Endothelial cell of umbilical vein (primary cell): ENCODE measurements around the gene TUBGCP2. TPM values are rescaled to one million over a fixed set of nuclear protein-coding genes. Genes with fewer than 3 reads are reported as not detected.

ENCODE experiments used
- BruUV-seq: library from RNA; stranded (reverse); fragments of 400-500 nt; replicated peaks from 2 replicates; lab custom pipeline; 2021; lab: Mats Ljungman, UMichigan
- CTCF ChIA-PET: fragments of 300-600, 350-600 bp; sonication (Branson Sonifier 250); formaldehyde crosslinking; loops from one replicate; lab custom pipeline; 2021; ENCODE audit warnings: antibody characterized with exemption, inconsistent platforms; lab: Charles Lee
- POLR2A ChIA-PET: fragments of 300-600, 350-600 bp; sonication (Branson Sonifier 250); formaldehyde crosslinking; loops from one replicate; lab custom pipeline; 2021; ENCODE audit warnings: antibody characterized with exemption, inconsistent platforms; lab: Charles Lee
- DNase-seq: peaks from one replicate; pipeline ENCODE4 v3.0.0-alpha.2; 2011; ENCODE audit warnings: low read depth, low spot score
- FAIRE-seq: peaks from 2 replicates; lab custom pipeline; 2011; peaks lifted over from hg19 to GRCh38; lab: Jason Lieb, UNC
- H2AFZ ChIP-seq: 2 replicates; pipeline ENCODE4 v1.6.0; 2012; ENCODE audit warnings: low read depth, low read length, control low read depth, inconsistent platforms
- H3K27ac ChIP-seq: 2 replicates; pipeline ENCODE4 v1.5.1; 2011; ENCODE audit warnings: low read depth, mild to moderate bottlenecking, control low read depth, low read length, moderate library complexity; ENCODE audit not compliant: insufficient read depth
- H3K27me3 ChIP-seq, 2 experiments: 2 replicates each; pipeline versions ENCODE4 v1.6.0 to v1.6.1; 2011; ENCODE audit warnings: low read length in 2 of 2, mixed read lengths in 1 of 2; ENCODE audit not compliant: control insufficient read depth in 2 of 2, insufficient read depth in 2 of 2
- H3K36me3 ChIP-seq, 2 experiments: 2 replicates in 1 of 2; 3 replicates in 1 of 2; pipeline ENCODE4 v1.5.1; 2011; ENCODE audit warnings: low read length in 2 of 2, mild to moderate bottlenecking in 1 of 2, moderate library complexity in 1 of 2; ENCODE audit not compliant: control insufficient read depth in 2 of 2, insufficient read depth in 2 of 2; ENCODE audit errors: extremely low read depth in 1 of 2
- H3K4me1 ChIP-seq: 3 replicates; pipeline ENCODE4 v1.5.1; 2011; ENCODE audit warnings: mild to moderate bottlenecking, low read length; ENCODE audit not compliant: control insufficient read depth, insufficient read depth; ENCODE audit errors: extremely low read depth
- H3K4me2 ChIP-seq: 2 replicates; pipeline ENCODE4 v1.6.1; 2011; ENCODE audit warnings: low read length, control low read depth, mixed read lengths; ENCODE audit not compliant: insufficient read depth
- H3K4me3 ChIP-seq, 3 experiments: fragments of 200-600 bp in 1 of 3; sonication (generic), shearing (Covaris generic) in 1 of 3; replicated peaks in 1 of 3; 2 replicates each; pipeline ENCODE4 v1.5.1; 2011 to 2016; ENCODE audit warnings: control low read depth in 3 of 3, low read length in 3 of 3, mild to moderate bottlenecking in 2 of 3, inconsistent platforms in 1 of 3, low read depth in 1 of 3, moderate library complexity in 1 of 3; ENCODE audit not compliant: insufficient read depth in 1 of 3
- H3K79me2 ChIP-seq: 2 replicates; pipeline ENCODE4 v1.6.0; 2012; ENCODE audit warnings: low read length, inconsistent platforms; ENCODE audit not compliant: control insufficient read depth, insufficient read depth
- H3K9ac ChIP-seq: replicated peaks from 2 replicates; pipeline ENCODE3; 2011; ENCODE audit warnings: low read length, control low read depth; ENCODE audit not compliant: insufficient read depth; ENCODE audit errors: extremely low read depth
- H3K9me1 ChIP-seq: replicated peaks from 3 replicates; pipeline ENCODE4 v1.6.0; 2011; ENCODE audit warnings: mild to moderate bottlenecking, low read length; ENCODE audit not compliant: control insufficient read depth, insufficient read depth; ENCODE audit errors: extremely low read depth
- H3K9me3 ChIP-seq: replicated peaks from 2 replicates; pipeline ENCODE4 v1.5.1; 2012; ENCODE audit warnings: low read length, inconsistent platforms; ENCODE audit not compliant: control insufficient read depth, insufficient read depth
- H4K20me1 ChIP-seq: replicated peaks from 2 replicates; pipeline ENCODE3; 2011; ENCODE audit warnings: mild to moderate bottlenecking, low read length; ENCODE audit not compliant: control insufficient read depth, insufficient read depth; ENCODE audit errors: extremely low read depth
- CTCF ChIP-seq, 2 donors: IDR thresholded peaks; 1 replicate in 1 of 2; 2 replicates in 1 of 2; pipeline ENCODE4 v1.5.1; 2011; ENCODE audit warnings: low read length in 2 of 2, mild to moderate bottlenecking in 2 of 2, moderate library complexity in 2 of 2, control low read depth in 1 of 2, inconsistent platforms in 1 of 2, low read depth in 1 of 2; ENCODE audit not compliant: insufficient read depth in 1 of 2; ENCODE audit errors: extremely low read depth in 1 of 2
- EZH2 ChIP-seq: IDR thresholded peaks from 2 replicates; pipeline ENCODE4 v1.6.1; 2012; ENCODE audit warnings: borderline replicate concordance, low read depth, mild to moderate bottlenecking, moderate library complexity, low read length, inconsistent platforms; ENCODE audit not compliant: severe bottlenecking
- FOS ChIP-seq: IDR thresholded peaks from 2 replicates; pipeline ENCODE4 v1.6.1; 2011; ENCODE audit warnings: mild to moderate bottlenecking, low read length, moderate library complexity, borderline replicate concordance; ENCODE audit not compliant: insufficient read depth
- GATA2 ChIP-seq: IDR thresholded peaks from 2 replicates; pipeline ENCODE4 v1.7.0; 2011; ENCODE audit warnings: low read depth, mild to moderate bottlenecking, moderate library complexity, mixed read lengths, low read length; ENCODE audit not compliant: insufficient read length, insufficient read depth
- JUN ChIP-seq: IDR thresholded peaks from 2 replicates; pipeline ENCODE4 v1.6.1; 2011; ENCODE audit warnings: borderline replicate concordance, low read depth; ENCODE audit not compliant: insufficient read length, insufficient read depth
- MAX ChIP-seq: IDR thresholded peaks from 2 replicates; pipeline ENCODE4 v1.6.1; 2011; ENCODE audit not compliant: insufficient read depth, insufficient read length
- MYC ChIP-seq: IDR thresholded peaks from one replicate; pipeline ENCODE4 v1.6.1; 2011; ENCODE audit warnings: mild to moderate bottlenecking, low read depth, low read length
- POLR2A ChIP-seq: IDR thresholded peaks from 2 replicates; pipeline ENCODE4 v1.6.1; 2012; ENCODE audit warnings: low read depth, mild to moderate bottlenecking, control low read depth, low read length
- POLR2AphosphoS5 ChIP-seq: IDR thresholded peaks from 2 replicates; pipeline ENCODE4 v1.6.1; 2012; ENCODE audit warnings: low read depth, mild to moderate bottlenecking, control low read depth, low read length, moderate library complexity; ENCODE audit not compliant: insufficient read depth
- dilution Hi-C: fragments of 300-500 bp; cut with MboI; formaldehyde crosslinking; loops from one replicate; pipeline ENCODE4 v1.15.0; 2019; ENCODE audit warnings: low sequenced_read_pairs; ENCODE audit not compliant: extremely low pct_ligation_motif_present
- intact Hi-C: fragments of 100-400 bp; cut with micrococcal nuclease; formaldehyde crosslinking; loops from one replicate; pipeline ENCODE4 v1.10.0; 2022
- polyA plus RNA-seq, 4 experiments: library from polyadenylated mRNA; depleted of rRNA in 3 of 4; stranded (reverse) in 3 of 4; unstranded in 1 of 4; fragments of >200 nt; gene quantifications; 2 replicates each; pipeline versions ENCODE4 v1.2.1 to v1.2.3, GENCODE V29; 2011 to 2012; ENCODE audit warnings: missing spikeins in 1 of 4
- total RNA-seq: library from RNA; stranded (reverse); gene quantifications from 2 replicates; pipeline ENCODE4 v1.2.3, GENCODE V29; 2021

Gene TUBGCP2
- total and polyA plus RNA-seq, 2 donors (not counting 3 experiments of a cell fraction or from before 2014, with no cell fraction given) = 37.1 to 53.1 TPM

GRCh38 chr10:133258066-133258817 is 50.4 kb downstream of the TUBGCP2 start:
- no peak overlapping the region for H3K9ac ChIP-seq
- dilution Hi-C loops (no loop called here), intact Hi-C loops (no loop called here)
- H3K4me3 ChIP-seq = no peak overlapping the region
- no TSS peak for BruUV-seq
- H4K20me1 ChIP-seq = no peaks in the 10 kb centered on the region
- FAIRE-seq = no peak
- CTCF ChIA-PET = interaction anchor here (0.8 to 2.4 kb wide), 7 partner anchors 8 to 72 kb away, joined by 3 to 10 read pairs (median 6); no protein-coding TSS in a partner anchor
- H3K27me3 ChIP-seq = peaks cover 0 to 2% of the 10 kb centered on the region in 2 experiments
- no peak for DNase-seq
- H3K4me2 ChIP-seq = no peak overlapping the region
- TF ChIP-seq JUN (no peak), POLR2AphosphoS5 (no peak), POLR2A (no peak), EZH2 (no peak), FOS (no peak), MAX (no peak), MYC (no peak), GATA2 (no peak), CTCF (IDR thresholded peaks at IDR 0.05; ENCODE audit: extremely low read depth in 1 of 2, insufficient read depth in 1 of 2, low read depth in 1 of 2, low read length in 2 of 2) (no peak)
- H3K9me3 ChIP-seq = no peaks in the 10 kb centered on the region
- H3K27ac ChIP-seq = no peak overlapping the region
- H3K79me2 ChIP-seq = no peaks in the 10 kb centered on the region
- no peaks in the 10 kb centered on the region for H3K36me3 ChIP-seq
- H2AFZ ChIP-seq = peak overlapping the region; percentile 69
- no peaks in the 10 kb centered on the region for H3K9me1 ChIP-seq
- POLR2A ChIA-PET = no interaction called here
- peaks cover 26% of the 10 kb centered on the region for H3K4me1 ChIP-seq
